AG04450 (cell line): ENCODE measurements around the gene GPR62. TPM values are rescaled to one million over a fixed set of nuclear protein-coding genes. Genes with fewer than 3 reads are reported as not detected.
A peak's percentile ranks its signal among the peaks of the same experiment; 100 is the strongest.

Source experiments
- CTCF ChIA-PET: fragments of 300-600, 350-600 bp; formaldehyde crosslinking; extraction: SDS; loops from one replicate; lab custom pipeline; 2022; ENCODE audit warnings: antibody characterized with exemption, inconsistent platforms; lab: Charles Lee
- POLR2A ChIA-PET: fragments of 350-600 bp; formaldehyde crosslinking; extraction: SDS; loops from one replicate; lab custom pipeline; 2021; ENCODE audit warnings: antibody characterized with exemption, inconsistent platforms; lab: Yijun Ruan, JAX
- DNase-seq: peaks from one replicate; pipeline ENCODE4 v3.0.0-alpha.2; 2011; ENCODE audit warnings: low read depth, low spot score
- H3K27ac ChIP-seq: one replicate; pipeline ENCODE4 v1.5.1; 2012; ENCODE audit warnings: low read depth, low read length, control low read depth
- H3K27me3 ChIP-seq: one replicate; pipeline ENCODE4 v1.6.0; 2012; ENCODE audit warnings: low read length; ENCODE audit not compliant: control insufficient read depth, insufficient read depth
- H3K4me3 ChIP-seq: 2 replicates; pipeline ENCODE4 v1.5.1; 2011; ENCODE audit warnings: mild to moderate bottlenecking, low read depth, low read length, control low read depth
- H3K9me3 ChIP-seq: 2 replicates; pipeline ENCODE4 v1.5.1; 2012; ENCODE audit warnings: low read length; ENCODE audit not compliant: control insufficient read depth, insufficient read depth
- CTCF ChIP-seq: IDR thresholded peaks from 2 replicates; pipeline ENCODE4 v1.5.1; 2011; ENCODE audit warnings: low read depth, low read length, control low read depth, inconsistent platforms
- polyA plus RNA-seq: library from polyadenylated mRNA; depleted of rRNA; stranded (reverse); fragments of >200 nt; gene quantifications from 2 replicates; pipeline ENCODE4 v1.2.3, GENCODE V29; 2011

The GPR62 gene
- polyA plus RNA-seq, 1 experiment = not detected

- peak overlapping the region; percentile 73 for H3K4me3 ChIP-seq
- peak; percentile 56 for TF ChIP-seq CTCF
- no peaks in the 10 kb centered on the region for H3K27me3 ChIP-seq
- no peaks in the 10 kb centered on the region; the same call in 1 of the 2 replicates for H3K9me3 ChIP-seq
- H3K27ac ChIP-seq = peak overlapping the region; percentile 95
- ChIA-PET CTCF (interaction anchor here (0.9 to 5.6 kb wide), 4 partner anchors 8 to 74 kb away, joined by 3 to 48 read pairs (median 14); partner anchors contain the start of genes ABHD14A, ABHD14B, DUSP7 and PARP3), POLR2A (interaction anchor here (0.6 to 2.9 kb wide), 9 partner anchors 9 to 1426 kb away, joined by 3 to 29 read pairs (median 6); partner anchors contain the start of genes ABHD14B, PARP3, PCBP4 and RPL29)
- no peak for DNase-seq
Measured at GRCh38 chr3:51982352-51982837, 27.2 kb downstream of the GPR62 start.

GRCh38 chr3:51982838-51983577, 27.8 kb downstream of the GPR62 start, which contains the start of gene ACY1:
Gene ACY1 (plus strand): TSS chr3:51983535. CDS start chr3:51984065, 530 bp downstream.
- Histone ChIP-seq H3K27ac (peak within 1 kb of the TSS; percentile 95), H3K4me3 (peak within 1 kb of the TSS; percentile 73), H3K27me3 (no peaks in the 10 kb centered on the region), H3K9me3 (no peaks in the 10 kb centered on the region; the same call in 1 of the 2 replicates)
- DNase-seq = peak; percentile 68
- ChIA-PET POLR2A (interaction anchor here (0.5 to 2.9 kb wide), 11 partner anchors 9 to 1426 kb away, joined by 3 to 29 read pairs (median 5); partner anchors contain the start of genes ABHD14B, PARP3, PCBP4 and RPL29), CTCF (interaction anchor here (0.9 to 5.6 kb wide), 5 partner anchors 9 to 73 kb away, joined by 3 to 48 read pairs (median 3); partner anchors contain the start of genes ABHD14A, ABHD14B, DUSP7 and PARP3)
- TF ChIP-seq CTCF = no peak

- ChIA-PET CTCF (interaction anchor here (0.9 to 5.6 kb wide), 4 partner anchors 10 to 42 kb away, joined by 3 to 48 read pairs (median 14); partner anchors contain the start of genes ABHD14A, ABHD14B, PARP3 and RRP9), POLR2A (interaction anchor here (0.5 to 2.9 kb wide), 12 partner anchors 8 to 539 kb away, joined by 3 to 29 read pairs (median 5); partner anchors contain the start of genes ABHD14A, ABHD14B, PCBP4 and RPL29)
- DNase-seq = no peak
Measured at GRCh38 chr3:51983578-51984268, 28.5 kb downstream of the GPR62 start.

GRCh38 chr3:51984269-51984647, 29.1 kb downstream of the GPR62 start:
- peak overlapping the region; percentile 73 for H3K4me3 ChIP-seq

More at GRCh38 chr3:51983578-51984268, 28.5 kb downstream of the GPR62 start:
- peak overlapping the region; percentile 95 for H3K27ac ChIP-seq
- no peak for TF ChIP-seq CTCF
- peak overlapping the region; percentile 73 for H3K4me3 ChIP-seq
- H3K9me3 ChIP-seq = no peaks in the 10 kb centered on the region; the same call in 1 of the 2 replicates
- H3K27me3 ChIP-seq = no peaks in the 10 kb centered on the region

More at GRCh38 chr3:51984269-51984647, 29.1 kb downstream of the GPR62 start:
- ChIA-PET CTCF (interaction anchor here (3.9 to 5.6 kb wide), 2 partner anchors 10 to 42 kb away, joined by 24 to 48 read pairs; partner anchors contain the start of genes ABHD14A, ABHD14B, PARP3 and RRP9), POLR2A (interaction anchor here (0.5 to 2.9 kb wide), 6 partner anchors 8 to 70 kb away, joined by 3 to 29 read pairs (median 6); partner anchors contain the start of genes ABHD14A, ABHD14B and RPL29)
- Histone ChIP-seq H3K27me3 (no peaks in the 10 kb centered on the region), H3K27ac (peak overlapping the region; percentile 31), H3K9me3 (no peaks in the 10 kb centered on the region; the same call in 1 of the 2 replicates)
- DNase-seq = no peak
- TF ChIP-seq CTCF = no peak
